ENCODE measurements around the gene GOLGA2.

DNA sequence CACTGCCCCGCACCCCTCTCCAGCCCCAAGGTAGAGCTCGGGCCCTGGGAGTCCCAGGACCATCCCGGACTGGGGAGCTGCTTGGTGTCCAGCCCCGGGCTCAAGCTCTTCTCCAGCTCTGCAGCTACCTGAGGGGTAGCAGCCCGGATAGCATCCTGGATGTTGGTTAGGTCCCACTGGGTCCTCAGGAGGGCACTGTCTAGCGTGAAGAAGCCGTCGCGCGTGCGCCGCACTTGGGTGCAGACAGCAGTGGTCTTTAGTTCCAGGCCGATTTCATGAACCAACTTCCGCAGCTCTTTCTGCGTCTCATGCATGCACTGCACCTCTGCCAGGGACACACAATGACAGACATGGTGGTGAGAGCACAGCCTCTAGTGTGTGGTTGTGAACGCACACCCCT lies 33.7 kb upstream of the GOLGA2 start:
- TF ChIP-seq YY1 (IDR thresholded peaks at IDR 0.05; ENCODE audit: insufficient read depth, insufficient read length), result no peak
- no peak for TF ChIP-seq ZNF274 (IDR thresholded peaks at IDR 0.05; ENCODE audit: low read depth, low read length)
- no peak for TF ChIP-seq SUZ12 (IDR thresholded peaks at IDR 0.05; ENCODE audit: extremely low read depth, insufficient read depth, insufficient read length)

Measured in NT2/D1 (cell line).